Mammary epithelial cell (primary cell): ENCODE results near the gene EXOC2.

Experiments used
- EZH2 ChIP-seq: IDR thresholded peaks from 2 replicates; pipeline ENCODE4 v1.6.1; 2012; ENCODE audit warnings: low read length, inconsistent platforms, borderline replicate concordance
- TF ChIP-seq, protein P1 (sequence below), 2 donors: IDR thresholded peaks in 1 of 2; conservative IDR thresholded peaks in 1 of 2; 2 replicates each; pipeline ENCODE4 v1.5.1; 2011 to 2012; ENCODE audit warnings: inconsistent platforms in 2 of 2, low read length in 2 of 2, mild to moderate bottlenecking in 2 of 2, control low read depth in 1 of 2, low read depth in 1 of 2; ENCODE audit not compliant: insufficient read depth in 1 of 2; ENCODE audit errors: extremely low read depth in 1 of 2

DNA sequence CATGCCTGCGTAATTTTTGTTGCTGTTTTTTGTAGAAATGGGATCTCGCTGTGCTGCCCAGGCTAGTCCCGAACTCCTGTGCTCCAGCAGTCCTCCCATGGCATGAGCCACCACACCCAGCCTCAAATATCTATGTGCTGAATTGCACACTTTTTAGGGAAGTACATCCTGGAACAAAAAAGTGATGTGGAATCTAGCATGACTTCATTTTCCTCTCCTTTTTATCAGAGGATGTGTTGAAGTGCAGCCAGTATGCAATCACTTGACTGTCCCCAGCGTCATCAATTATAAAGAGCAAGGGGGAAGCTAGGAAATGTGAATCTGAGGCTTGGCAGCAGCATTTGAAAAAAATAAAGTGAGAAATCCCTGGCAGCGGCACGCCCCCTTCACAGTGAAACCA is 6.4 kb upstream of the EXOC2 start:
- TF ChIP-seq, protein P1, sequence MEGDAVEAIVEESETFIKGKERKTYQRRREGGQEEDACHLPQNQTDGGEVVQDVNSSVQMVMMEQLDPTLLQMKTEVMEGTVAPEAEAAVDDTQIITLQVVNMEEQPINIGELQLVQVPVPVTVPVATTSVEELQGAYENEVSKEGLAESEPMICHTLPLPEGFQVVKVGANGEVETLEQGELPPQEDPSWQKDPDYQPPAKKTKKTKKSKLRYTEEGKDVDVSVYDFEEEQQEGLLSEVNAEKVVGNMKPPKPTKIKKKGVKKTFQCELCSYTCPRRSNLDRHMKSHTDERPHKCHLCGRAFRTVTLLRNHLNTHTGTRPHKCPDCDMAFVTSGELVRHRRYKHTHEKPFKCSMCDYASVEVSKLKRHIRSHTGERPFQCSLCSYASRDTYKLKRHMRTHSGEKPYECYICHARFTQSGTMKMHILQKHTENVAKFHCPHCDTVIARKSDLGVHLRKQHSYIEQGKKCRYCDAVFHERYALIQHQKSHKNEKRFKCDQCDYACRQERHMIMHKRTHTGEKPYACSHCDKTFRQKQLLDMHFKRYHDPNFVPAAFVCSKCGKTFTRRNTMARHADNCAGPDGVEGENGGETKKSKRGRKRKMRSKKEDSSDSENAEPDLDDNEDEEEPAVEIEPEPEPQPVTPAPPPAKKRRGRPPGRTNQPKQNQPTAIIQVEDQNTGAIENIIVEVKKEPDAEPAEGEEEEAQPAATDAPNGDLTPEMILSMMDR (conservative IDR thresholded peaks at IDR 0.05 in 1 of 2, IDR thresholded peaks at IDR 0.05 in 1 of 2; ENCODE audit: extremely low read depth in 1 of 2, insufficient read depth in 1 of 2, low read depth in 1 of 2, low read length in 2 of 2) = no peak
- TF ChIP-seq EZH2 = no peak
